ENCODE results near the gene LRRC74B.

DNA sequence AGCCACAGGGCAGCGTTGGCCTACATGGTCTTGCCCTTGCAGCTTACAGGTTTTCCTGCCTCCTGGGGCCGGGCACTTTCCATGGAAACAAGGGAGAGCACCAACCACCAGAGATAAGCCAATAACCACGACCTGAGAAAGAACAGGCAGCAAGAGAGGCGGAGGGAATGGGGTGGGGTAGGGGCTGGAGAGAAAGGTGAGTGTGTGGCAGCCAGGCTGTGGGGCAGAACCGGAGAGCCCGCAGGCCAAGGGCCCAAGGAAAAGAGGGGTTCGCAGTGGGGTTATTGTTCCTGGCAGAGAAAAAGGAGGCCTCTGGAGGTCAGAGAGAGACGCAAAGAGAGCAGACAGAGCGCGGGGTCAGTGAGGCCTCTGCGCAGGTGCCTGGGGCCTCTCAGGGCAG is 33.2 kb downstream of the LRRC74B start:
- no peak for TF ChIP-seq EZH2 (IDR thresholded peaks at IDR 0.05; ENCODE audit: insufficient read depth, low read length)
- TF ChIP-seq, protein P1, sequence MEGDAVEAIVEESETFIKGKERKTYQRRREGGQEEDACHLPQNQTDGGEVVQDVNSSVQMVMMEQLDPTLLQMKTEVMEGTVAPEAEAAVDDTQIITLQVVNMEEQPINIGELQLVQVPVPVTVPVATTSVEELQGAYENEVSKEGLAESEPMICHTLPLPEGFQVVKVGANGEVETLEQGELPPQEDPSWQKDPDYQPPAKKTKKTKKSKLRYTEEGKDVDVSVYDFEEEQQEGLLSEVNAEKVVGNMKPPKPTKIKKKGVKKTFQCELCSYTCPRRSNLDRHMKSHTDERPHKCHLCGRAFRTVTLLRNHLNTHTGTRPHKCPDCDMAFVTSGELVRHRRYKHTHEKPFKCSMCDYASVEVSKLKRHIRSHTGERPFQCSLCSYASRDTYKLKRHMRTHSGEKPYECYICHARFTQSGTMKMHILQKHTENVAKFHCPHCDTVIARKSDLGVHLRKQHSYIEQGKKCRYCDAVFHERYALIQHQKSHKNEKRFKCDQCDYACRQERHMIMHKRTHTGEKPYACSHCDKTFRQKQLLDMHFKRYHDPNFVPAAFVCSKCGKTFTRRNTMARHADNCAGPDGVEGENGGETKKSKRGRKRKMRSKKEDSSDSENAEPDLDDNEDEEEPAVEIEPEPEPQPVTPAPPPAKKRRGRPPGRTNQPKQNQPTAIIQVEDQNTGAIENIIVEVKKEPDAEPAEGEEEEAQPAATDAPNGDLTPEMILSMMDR (IDR thresholded peaks at IDR 0.05; ENCODE audit: insufficient read depth, low read depth, low read length): no peak
